Fibroblast of mammary gland (primary cell): Measurements from ENCODE around the gene CACFD1.

Source experiments
- DNase-seq: peaks from one replicate; pipeline ENCODE4 v3.0.0-alpha.2; 2010; ENCODE audit warnings: low read depth
- H3K4me3 ChIP-seq: 2 replicates; pipeline ENCODE4 v1.5.1; 2011; ENCODE audit warnings: low read depth, mild to moderate bottlenecking, low read length, moderate library complexity; ENCODE audit not compliant: control insufficient read depth
- TF ChIP-seq, protein P1 (sequence below): conservative IDR thresholded peaks from 2 replicates; pipeline ENCODE4 v1.5.1; 2011; ENCODE audit warnings: low read depth, low read length, inconsistent platforms; ENCODE audit not compliant: control insufficient read depth, insufficient read depth

CACFD1 gene

DNA sequence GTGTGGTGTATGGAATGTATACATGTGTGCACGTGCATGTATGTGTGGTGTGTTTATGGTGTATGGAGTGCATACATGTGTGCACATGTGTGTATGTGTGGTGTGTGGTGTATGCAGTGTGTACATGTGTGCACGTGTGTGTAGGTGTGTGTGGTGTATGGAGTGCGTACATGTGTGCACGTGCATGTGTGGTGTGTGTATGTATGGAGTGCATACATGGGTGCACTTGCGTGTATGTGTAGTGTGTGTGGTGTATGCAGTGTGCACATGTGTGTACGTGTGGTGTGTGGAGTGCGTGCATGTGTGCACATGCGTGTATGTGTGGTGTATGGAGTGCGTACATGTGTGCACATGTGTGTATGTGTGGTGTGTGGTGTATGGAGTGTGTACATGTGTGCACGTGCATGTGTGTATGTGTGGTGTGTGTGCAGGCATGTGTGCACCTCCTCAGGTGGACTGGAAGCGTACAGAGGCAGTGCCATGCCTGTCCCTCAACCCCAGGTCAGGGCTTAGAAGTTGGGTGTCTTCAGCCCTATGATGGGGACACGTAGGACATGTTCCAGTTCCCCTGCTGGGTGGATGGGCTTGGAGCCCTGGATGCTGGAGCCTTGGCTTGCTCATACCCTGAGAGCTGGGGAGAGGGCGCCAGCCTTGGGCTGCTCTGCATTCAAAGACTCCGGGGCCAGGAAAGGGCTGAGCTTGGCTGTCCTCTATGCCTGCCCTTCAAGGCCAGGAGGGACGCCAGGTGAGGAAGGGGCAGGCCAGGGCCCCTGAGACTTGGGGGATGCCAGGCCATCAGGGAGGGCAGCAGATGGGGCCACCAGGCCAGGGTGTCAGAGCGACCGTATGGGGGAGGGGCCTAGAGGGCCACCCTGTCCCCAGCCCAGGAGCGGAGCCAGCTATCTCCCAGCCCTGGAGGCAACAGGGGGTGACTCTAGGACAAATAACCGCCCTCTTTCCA, 52.8 kb downstream of the CACFD1 start:
- DNase-seq, result no peak
- TF ChIP-seq, protein P1, sequence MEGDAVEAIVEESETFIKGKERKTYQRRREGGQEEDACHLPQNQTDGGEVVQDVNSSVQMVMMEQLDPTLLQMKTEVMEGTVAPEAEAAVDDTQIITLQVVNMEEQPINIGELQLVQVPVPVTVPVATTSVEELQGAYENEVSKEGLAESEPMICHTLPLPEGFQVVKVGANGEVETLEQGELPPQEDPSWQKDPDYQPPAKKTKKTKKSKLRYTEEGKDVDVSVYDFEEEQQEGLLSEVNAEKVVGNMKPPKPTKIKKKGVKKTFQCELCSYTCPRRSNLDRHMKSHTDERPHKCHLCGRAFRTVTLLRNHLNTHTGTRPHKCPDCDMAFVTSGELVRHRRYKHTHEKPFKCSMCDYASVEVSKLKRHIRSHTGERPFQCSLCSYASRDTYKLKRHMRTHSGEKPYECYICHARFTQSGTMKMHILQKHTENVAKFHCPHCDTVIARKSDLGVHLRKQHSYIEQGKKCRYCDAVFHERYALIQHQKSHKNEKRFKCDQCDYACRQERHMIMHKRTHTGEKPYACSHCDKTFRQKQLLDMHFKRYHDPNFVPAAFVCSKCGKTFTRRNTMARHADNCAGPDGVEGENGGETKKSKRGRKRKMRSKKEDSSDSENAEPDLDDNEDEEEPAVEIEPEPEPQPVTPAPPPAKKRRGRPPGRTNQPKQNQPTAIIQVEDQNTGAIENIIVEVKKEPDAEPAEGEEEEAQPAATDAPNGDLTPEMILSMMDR, result no peak
- H3K4me3 ChIP-seq, result no peak overlapping the region

DNA sequence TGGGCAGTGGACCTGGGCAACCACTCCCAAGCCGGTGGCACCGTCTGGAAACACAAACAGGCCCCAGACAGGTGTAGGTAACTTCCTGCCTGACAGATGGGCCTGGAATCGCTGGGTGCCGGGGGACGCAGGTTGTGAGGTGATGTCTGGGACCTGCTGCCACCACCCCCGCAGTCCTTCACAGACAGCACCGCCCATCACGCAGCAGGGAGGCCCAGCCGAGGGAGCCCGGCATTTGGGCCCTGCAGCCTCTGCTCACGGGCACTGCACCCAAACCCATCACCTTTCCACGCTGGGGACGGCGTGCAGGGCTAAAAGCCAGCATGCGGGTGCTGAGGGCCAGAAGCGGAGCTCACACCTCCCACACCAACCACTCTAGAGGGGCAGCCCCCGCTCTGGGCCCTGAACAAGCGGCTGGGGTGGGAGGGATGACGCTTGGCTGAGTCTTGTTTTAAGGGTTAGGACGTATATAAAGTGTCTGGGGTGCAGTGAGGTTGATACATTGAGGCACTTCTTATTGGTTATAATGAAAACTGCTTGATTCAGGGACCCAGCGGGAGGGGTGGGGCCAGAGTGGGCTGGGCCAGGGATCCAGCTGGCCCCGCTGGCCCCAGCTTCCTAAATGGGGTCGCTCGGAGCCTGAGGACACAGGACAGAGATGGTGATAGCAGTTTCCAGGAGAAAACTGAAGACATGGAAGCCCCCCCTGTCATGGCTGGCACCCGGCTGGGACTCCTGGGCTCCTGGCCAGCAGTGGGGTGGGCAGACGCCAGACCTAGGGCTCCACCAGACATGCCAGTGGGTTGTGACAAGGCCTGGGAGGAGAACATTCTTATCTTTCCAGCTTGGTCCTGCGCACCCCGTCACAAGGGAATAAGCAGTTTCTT, 53.7 kb downstream of the CACFD1 start:
- TF ChIP-seq, protein P1, result no peak
- no peak overlapping the region for H3K4me3 ChIP-seq
- DNase-seq, result no peak

DNA sequence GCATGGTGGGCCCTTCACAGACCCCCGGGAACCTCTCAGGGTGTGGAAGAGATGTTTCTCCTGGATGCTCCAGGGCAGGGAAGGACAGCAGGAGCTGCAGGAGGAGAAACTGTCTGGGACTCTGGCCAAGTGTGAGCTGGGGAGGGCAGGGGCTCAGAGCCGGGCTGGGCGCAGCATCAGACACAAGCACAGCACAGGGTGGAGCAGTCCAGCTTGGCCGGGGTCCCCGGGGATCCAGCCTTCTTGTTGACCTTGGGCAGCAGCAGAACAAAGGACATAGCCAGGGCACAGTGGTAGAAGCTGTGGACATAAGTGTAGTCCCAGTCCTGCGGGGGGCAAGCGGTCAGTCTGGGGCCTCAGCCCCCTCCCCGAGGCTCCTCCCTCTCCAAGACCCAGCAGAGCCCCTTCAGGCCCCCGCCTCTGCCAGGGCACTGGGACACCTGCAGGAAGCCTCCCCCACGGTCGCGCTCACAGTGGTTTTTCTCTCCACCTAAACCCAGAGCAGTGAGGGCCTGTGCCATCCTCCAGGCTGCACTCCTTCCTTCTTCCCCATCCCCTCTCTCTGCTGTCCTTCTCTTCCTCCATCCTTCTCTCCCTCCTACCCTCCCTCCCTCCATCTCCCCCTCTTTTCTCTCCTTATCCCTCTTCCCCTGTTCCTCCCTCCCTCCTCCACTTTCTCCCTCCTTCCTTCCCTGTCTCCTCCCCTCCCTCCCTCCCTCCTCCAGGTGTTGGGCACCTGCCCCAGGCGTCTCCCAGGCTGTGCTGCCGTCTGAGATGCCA, 54.9 kb downstream of the CACFD1 start:
- no peak overlapping the region for H3K4me3 ChIP-seq
- DNase-seq, result no peak
- TF ChIP-seq, protein P1, result no peak

DNA sequence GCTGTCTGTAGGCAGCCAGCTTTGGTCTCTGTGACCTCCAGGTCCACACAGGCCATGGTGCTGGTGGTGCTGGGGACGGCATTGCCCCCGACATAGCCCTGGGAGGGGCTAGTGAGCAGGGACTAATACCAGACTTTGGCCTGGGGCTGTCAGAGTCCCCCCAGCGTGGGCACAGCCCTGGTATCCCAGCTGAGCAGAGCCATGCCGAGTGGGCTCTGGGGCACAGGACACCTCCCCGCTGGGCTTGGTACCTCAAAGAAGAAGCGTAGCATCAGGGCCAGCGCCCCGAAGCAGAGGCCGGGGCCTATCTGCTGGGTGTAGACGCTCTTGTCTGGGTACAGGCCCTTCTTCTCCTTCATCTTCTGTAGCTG, 55.4 kb downstream of the CACFD1 start:
- DNase-seq, result no peak
- no peak overlapping the region for H3K4me3 ChIP-seq
- TF ChIP-seq, protein P1, result no peak

DNA sequence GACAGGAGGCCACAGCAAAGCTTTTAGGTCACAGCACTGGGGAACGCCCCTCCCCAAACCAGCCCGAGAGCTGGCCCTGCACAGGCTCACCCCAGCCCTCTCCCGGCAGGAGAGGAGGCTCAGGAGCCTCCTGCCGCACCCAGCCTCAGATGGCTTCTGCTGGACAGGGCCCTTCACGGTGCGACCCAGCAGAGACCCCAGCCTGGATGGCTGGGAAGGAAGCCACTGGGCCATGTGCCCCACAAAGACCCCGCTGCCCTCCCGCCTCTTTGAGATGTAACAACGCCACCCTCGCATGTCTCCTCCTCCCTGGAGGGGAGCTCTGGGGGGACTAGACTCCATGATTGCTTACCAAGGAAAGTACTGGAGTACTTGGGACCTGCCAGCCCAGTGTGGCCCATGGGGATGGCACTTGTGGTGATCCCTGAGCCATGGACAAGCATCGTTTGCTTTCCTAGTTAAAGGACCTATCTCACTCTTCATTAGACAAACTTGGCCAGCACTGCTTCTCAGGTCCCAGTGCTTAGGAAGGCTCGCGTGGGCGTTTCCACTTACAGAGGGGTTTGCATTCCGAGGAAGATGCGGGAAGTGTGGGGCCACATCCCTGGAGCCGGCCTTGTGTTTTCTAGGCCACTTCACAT, 56.0 kb downstream of the CACFD1 start:
- no peak for DNase-seq
- H3K4me3 ChIP-seq, result no peak overlapping the region
- TF ChIP-seq, protein P1, result no peak
